Activated CD4-positive, alpha-beta memory T cell treated with anti-CD3 and anti-CD28 coated beads for 36 hours (primary cell): Measurements from ENCODE around the gene CCN2. TPM values are rescaled to one million over a fixed set of nuclear protein-coding genes. Genes with fewer than 3 reads are reported as not detected.

Experiments used
- CTCF ChIA-PET: fragments of 350-600 bp; sonication (Branson Sonifier 250); formaldehyde crosslinking; loops from one replicate; lab custom pipeline; 2021; ENCODE audit warnings: antibody characterized with exemption, inconsistent platforms; lab: Charles Lee
- POLR2A ChIA-PET: fragments of 350-600 bp; sonication (Branson Sonifier 250); formaldehyde crosslinking; loops from one replicate; lab custom pipeline; 2021; ENCODE audit warnings: antibody characterized with exemption; lab: Charles Lee
- DNase-seq: peaks from one replicate; pipeline ENCODE4 v3.0.0-alpha.2; 2020
- H3K27ac Mint-ChIP-seq: one replicate; pipeline ENCODE4 v1.8.0; 2021; ENCODE audit warnings: mixed read lengths
- H3K27me3 Mint-ChIP-seq: one replicate; pipeline ENCODE4 v1.8.0; 2021; ENCODE audit warnings: mixed read lengths
- H3K36me3 Mint-ChIP-seq: one replicate; pipeline ENCODE4 v1.8.0; 2021; ENCODE audit warnings: mixed read lengths
- H3K4me1 Mint-ChIP-seq: one replicate; pipeline ENCODE4 v1.8.0; 2021; ENCODE audit warnings: low read depth, mixed read lengths
- H3K4me3 Mint-ChIP-seq: one replicate; pipeline ENCODE4 v1.8.0; 2021; ENCODE audit warnings: mild to moderate bottlenecking, mixed read lengths
- H3K9me3 Mint-ChIP-seq: one replicate; pipeline ENCODE4 v1.8.0; 2021; ENCODE audit warnings: mixed read lengths
- intact Hi-C: fragments of 100-400 bp; cut with micrococcal nuclease; formaldehyde crosslinking; loops from one replicate; pipeline ENCODE4 v1.15.1; 2023
- total RNA-seq, 2 experiments: library from RNA; stranded (reverse); gene quantifications; one replicate each; pipeline ENCODE4 v1.2.3, GENCODE V29; 2021

CCN2 gene
- total RNA-seq, 2 experiments from 2014 or later, result not detected

DNA sequence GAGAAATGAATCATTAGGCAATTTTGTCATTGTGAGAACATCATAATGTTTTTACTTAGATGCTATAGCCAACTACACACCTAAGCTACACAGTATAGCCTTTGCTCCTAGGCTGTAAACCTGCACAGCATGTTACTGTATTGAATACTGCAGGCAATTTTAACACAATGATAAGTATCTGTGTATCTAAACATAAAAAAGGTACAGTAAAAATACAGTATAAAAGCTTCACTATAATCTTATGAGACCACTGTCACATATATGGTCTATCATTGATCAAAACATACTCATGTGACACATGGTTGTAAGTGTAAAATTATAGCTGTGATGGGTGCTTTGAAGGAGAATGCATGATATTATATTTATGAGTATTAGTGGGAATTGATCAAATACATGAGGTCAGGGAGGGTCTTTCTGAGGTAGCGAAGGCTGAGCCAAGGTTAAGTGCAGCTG is 29.2 kb upstream of the CCN2 start:
- DNase-seq, result no peak
- Mint-ChIP-seq H3K27ac (no peak overlapping the region), H3K4me1 (no peaks in the 10 kb centered on the region), H3K27me3 (no peaks in the 10 kb centered on the region), H3K9me3 (no peaks in the 10 kb centered on the region), H3K36me3 (no peaks in the 10 kb centered on the region), H3K4me3 (no peak overlapping the region)
- CTCF ChIA-PET, result no interaction called here
- POLR2A ChIA-PET, result no interaction called here
- intact Hi-C loops, result no loop called here

- CTCF ChIA-PET, result no interaction called here
- Mint-ChIP-seq H3K4me1 (no peaks in the 10 kb centered on the region), H3K36me3 (no peaks in the 10 kb centered on the region), H3K27me3 (no peaks in the 10 kb centered on the region), H3K9me3 (no peaks in the 10 kb centered on the region), H3K4me3 (no peak overlapping the region), H3K27ac (no peak overlapping the region)
- DNase-seq, result no peak
- POLR2A ChIA-PET, result no interaction called here
- intact Hi-C loops, result no loop called here
Observed at GRCh38 chr6:131979515-131980337, 28.6 kb upstream of the CCN2 start.

DNA sequence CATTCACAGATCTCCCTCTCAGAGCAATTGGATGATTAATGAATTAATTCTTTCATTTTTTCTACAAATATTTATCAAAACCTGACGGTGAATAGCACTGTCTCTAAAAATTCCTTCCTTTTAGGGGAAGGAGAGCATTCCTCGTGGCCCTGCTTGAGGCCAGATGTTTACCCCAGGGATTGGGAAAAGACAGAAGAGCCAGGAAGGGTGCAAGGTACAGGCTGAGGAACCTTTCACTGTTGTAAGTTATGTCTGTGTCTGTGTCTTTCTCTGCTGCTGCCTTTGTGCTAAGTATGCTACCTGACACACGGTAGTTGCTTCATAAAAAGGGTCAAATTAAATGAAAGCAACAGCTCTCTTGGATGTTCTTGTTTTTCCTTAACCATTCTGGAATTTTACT is 27.4 kb upstream of the CCN2 start:
- no peak for DNase-seq
- H3K9me3 Mint-ChIP-seq, result no peaks in the 10 kb centered on the region
- intact Hi-C loops, result no loop called here
- no peaks in the 10 kb centered on the region for H3K36me3 Mint-ChIP-seq
- CTCF ChIA-PET, result interaction anchor here (1.5 kb wide), 1 partner anchor 63 kb away, joined by 3 read pairs; no protein-coding TSS in a partner anchor
- no peak overlapping the region for H3K27ac Mint-ChIP-seq
- no peaks in the 10 kb centered on the region for H3K27me3 Mint-ChIP-seq
- no peaks in the 10 kb centered on the region for H3K4me1 Mint-ChIP-seq
- POLR2A ChIA-PET, result no interaction called here
- no peak overlapping the region for H3K4me3 Mint-ChIP-seq

DNA sequence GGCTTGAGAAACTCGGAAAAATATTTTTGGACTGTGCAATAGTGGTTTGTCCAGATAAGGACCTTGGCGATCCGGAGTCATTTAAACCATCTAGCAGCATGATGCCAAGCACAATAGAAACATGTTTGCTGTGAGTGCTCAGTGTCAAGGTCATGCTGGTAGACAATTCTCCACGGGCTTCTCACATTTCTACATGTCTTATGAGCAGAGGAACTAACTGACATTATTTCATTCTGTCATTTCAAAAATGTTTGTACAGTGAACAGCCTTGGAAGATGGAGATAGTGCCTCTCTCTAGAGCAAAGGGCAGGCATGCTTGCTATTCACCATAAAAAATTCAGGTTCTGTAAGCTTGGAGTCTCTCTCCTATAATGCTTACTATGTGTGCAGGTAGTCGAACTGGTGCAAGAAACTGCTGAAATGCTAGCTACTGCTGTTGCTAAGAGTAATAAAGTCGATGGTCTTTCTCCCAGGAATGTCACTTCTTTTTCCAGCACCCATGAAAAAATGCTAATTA is 25.4 kb upstream of the CCN2 start:
- H3K4me3 Mint-ChIP-seq, result no peak overlapping the region

GRCh38 chr6:131972741-131973140 is 21.6 kb upstream of the CCN2 start:
- Mint-ChIP-seq H3K27ac (no peak overlapping the region), H3K4me1 (no peaks in the 10 kb centered on the region), H3K9me3 (no peaks in the 10 kb centered on the region), H3K27me3 (peaks cover 2% of the 10 kb centered on the region), H3K36me3 (no peaks in the 10 kb centered on the region), H3K4me3 (no peak overlapping the region)
- ChIA-PET CTCF (no interaction called here), POLR2A (no interaction called here)
- no peak for DNase-seq
- intact Hi-C loops, result no loop called here

More for the DNA sequence above, 25.4 kb upstream of the CCN2 start:
- Mint-ChIP-seq H3K9me3 (no peaks in the 10 kb centered on the region), H3K36me3 (no peaks in the 10 kb centered on the region), H3K4me1 (no peaks in the 10 kb centered on the region), H3K27me3 (no peaks in the 10 kb centered on the region), H3K27ac (no peak overlapping the region)
- no peak for DNase-seq
- intact Hi-C loops, result no loop called here
- ChIA-PET CTCF (interaction anchor here (1.1 kb wide), 1 partner anchor 62 kb away, joined by 3 read pairs; no protein-coding TSS in a partner anchor), POLR2A (no interaction called here)

DNA sequence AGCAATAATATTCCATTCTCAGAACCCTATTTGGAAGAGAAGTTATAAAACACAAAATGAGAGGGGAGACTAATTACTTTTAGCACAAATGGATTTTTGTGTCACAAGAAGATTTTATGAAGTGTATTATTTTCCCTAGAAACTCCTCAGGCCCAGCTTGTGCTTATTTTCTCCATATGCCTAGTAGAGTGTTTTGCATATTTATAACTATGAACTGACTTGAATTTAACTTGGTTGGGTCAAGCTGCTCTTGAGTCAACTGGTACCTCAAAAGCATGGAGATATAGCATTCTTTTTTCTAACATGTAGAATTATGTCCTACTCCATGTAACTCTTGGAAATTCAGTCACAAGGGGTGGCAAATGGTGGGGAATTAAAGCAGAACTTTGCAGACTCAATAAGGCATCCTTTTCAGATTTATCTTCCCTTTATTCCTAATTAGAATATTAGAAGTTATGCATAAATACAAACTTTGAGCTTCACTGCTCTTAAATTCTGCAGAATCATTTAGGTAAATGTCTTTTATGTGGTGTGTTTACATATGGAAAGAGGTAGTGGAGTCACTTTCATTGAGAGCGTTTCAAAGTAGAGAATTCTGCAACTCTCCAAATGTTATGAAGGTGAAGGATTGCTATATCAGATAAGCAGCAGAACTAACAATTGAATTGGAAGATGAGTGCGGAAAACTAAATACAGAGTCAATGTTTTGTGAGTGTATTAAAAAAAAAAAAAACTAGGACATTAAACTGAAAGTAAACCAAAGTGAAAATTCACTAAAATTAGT is 19.1 kb upstream of the CCN2 start:
- Mint-ChIP-seq H3K36me3 (no peaks in the 10 kb centered on the region), H3K9me3 (no peaks in the 10 kb centered on the region), H3K4me1 (no peaks in the 10 kb centered on the region), H3K27me3 (peaks cover 3% of the 10 kb centered on the region), H3K4me3 (no peak overlapping the region), H3K27ac (no peak overlapping the region)
- intact Hi-C loops, result no loop called here
- CTCF ChIA-PET, result no interaction called here
- POLR2A ChIA-PET, result no interaction called here
- DNase-seq, result no peak

GRCh38 chr6:131968656-131969055 is 17.5 kb upstream of the CCN2 start:
- Mint-ChIP-seq H3K27me3 (peaks cover 3% of the 10 kb centered on the region), H3K9me3 (no peaks in the 10 kb centered on the region), H3K27ac (no peak overlapping the region), H3K36me3 (no peaks in the 10 kb centered on the region), H3K4me3 (no peak overlapping the region), H3K4me1 (no peaks in the 10 kb centered on the region)
- POLR2A ChIA-PET, result no interaction called here
- no peak for DNase-seq
- CTCF ChIA-PET, result no interaction called here
- intact Hi-C loops, result no loop called here

DNA sequence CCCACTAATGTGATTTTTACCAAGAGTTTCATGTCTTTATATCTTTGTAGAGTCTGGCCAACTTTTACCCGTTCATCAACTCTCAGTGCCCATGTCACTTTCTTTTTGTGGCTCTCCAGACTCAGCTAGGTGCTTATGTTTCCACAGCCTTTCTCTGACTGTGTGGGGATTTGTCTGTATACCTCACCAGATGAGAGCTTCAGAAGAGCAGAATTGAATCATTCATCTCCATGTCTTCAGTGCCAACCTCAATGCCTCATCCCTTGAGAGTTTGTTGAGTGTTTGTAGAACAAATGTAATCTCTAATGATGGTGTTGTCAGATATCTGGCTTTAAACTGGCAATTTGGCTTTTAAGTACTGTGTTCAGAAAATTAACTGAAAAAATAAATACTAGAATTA is 16.8 kb upstream of the CCN2 start:
- H3K4me1 Mint-ChIP-seq, result no peaks in the 10 kb centered on the region
- intact Hi-C loops, result no loop called here
- no peaks in the 10 kb centered on the region for H3K9me3 Mint-ChIP-seq
- ChIA-PET CTCF (no interaction called here), POLR2A (no interaction called here)
- peaks cover 3% of the 10 kb centered on the region for H3K27me3 Mint-ChIP-seq
- no peaks in the 10 kb centered on the region for H3K36me3 Mint-ChIP-seq
- H3K4me3 Mint-ChIP-seq, result no peak overlapping the region
- no peak overlapping the region for H3K27ac Mint-ChIP-seq
- DNase-seq, result no peak

DNA sequence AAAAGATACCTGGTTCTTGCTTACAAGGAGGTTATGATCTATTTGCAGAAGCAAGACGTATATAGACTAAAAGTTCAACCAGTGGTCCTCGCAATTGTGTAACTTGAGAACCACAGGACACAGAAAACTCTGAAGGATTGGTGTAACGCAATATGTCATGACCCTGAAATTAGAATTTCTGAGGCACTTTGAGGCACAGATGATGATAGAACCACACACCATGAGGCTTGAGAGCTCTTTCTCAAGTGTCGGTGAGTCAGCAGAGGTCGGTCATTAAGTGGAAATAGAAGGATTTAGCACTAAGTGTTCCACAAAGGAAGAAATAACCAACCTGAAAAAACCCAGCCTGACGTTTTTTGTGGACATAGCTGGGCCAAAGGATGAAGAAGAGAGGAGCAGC is 15.3 kb upstream of the CCN2 start:
- DNase-seq, result no peak
- POLR2A ChIA-PET, result no interaction called here
- CTCF ChIA-PET, result no interaction called here
- no peaks in the 10 kb centered on the region for H3K4me1 Mint-ChIP-seq
- intact Hi-C loops, result no loop called here
- H3K9me3 Mint-ChIP-seq, result no peaks in the 10 kb centered on the region
- H3K27me3 Mint-ChIP-seq, result peaks cover 3% of the 10 kb centered on the region
- no peaks in the 10 kb centered on the region for H3K36me3 Mint-ChIP-seq
- H3K4me3 Mint-ChIP-seq, result no peak overlapping the region
- no peak overlapping the region for H3K27ac Mint-ChIP-seq

- Mint-ChIP-seq H3K27me3 (peaks cover 3% of the 10 kb centered on the region), H3K4me3 (no peak overlapping the region), H3K4me1 (no peaks in the 10 kb centered on the region), H3K36me3 (no peaks in the 10 kb centered on the region), H3K9me3 (no peaks in the 10 kb centered on the region), H3K27ac (no peak overlapping the region)
- no peak for DNase-seq
- intact Hi-C loops, result no loop called here
- ChIA-PET CTCF (no interaction called here), POLR2A (no interaction called here)
Observed at GRCh38 chr6:131963063-131963462, 11.9 kb upstream of the CCN2 start.

DNA sequence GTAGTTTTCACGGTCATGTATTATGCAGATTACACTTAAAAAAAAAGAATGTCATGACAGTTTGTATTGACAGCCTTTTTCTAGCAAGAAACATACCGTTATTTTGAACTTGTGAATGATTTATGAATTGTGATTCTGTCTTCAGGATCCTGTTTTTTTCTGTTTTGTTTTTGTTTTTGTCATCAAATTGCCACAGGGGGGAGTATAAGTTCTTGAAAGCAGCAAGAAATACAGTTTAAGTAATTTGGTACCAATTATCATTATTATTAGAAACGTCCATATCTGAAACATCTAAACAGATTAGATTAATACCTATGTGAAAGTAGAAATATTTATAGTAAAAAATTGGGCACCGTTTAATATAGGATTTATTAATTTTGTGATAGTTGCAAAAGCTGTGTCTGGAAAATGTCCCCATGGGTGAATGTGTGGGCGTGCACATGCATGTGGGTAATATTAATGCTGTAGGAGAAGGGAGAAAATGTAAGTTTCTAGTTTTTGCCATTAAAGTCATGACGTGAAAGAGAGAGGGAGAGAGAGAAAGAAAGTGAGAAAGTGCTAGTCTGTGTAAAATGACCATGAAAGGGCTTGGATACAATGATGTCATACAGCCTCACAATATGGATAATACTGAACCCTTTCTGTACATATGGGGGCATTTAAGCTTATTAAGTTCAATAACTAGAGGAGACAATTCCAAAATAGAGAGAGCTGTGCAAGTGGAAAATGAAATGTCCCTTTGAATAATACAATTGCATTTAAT is 9.4 kb upstream of the CCN2 start:
- H3K27me3 Mint-ChIP-seq, result peaks cover 1% of the 10 kb centered on the region
- CTCF ChIA-PET, result interaction anchor here (1.2 kb wide), 1 partner anchor 45 kb away, joined by 3 read pairs; no protein-coding TSS in a partner anchor
- POLR2A ChIA-PET, result no interaction called here
- no peak overlapping the region for H3K4me3 Mint-ChIP-seq
- no peaks in the 10 kb centered on the region for H3K4me1 Mint-ChIP-seq
- no peak for DNase-seq
- no peak overlapping the region for H3K27ac Mint-ChIP-seq
- H3K36me3 Mint-ChIP-seq, result no peaks in the 10 kb centered on the region
- no peaks in the 10 kb centered on the region for H3K9me3 Mint-ChIP-seq
- intact Hi-C loops, result no loop called here
